ENCODE measurements around the gene TRABD2A. TPM values are rescaled to one million over a fixed set of nuclear protein-coding genes. Genes with fewer than 3 reads are reported as not detected.

TRABD2A gene
- total and polyA plus RNA-seq, 2 of the 13 experiments (the other 11 are each of a cell fraction or from before 2014, with no cell fraction given): 0.15 TPM; not detected in 1

- TF ChIP-seq ZNF33B (CRISPR knock-in tag; IDR thresholded peaks at IDR 0.05) (no peak), CEBPZ (IDR thresholded peaks at IDR 0.05; ENCODE audit: low read length) (no peak), GABPB1 (CRISPR knock-in tag; IDR thresholded peaks at IDR 0.05) (no peak), RAD51 (IDR thresholded peaks at IDR 0.05; ENCODE audit: borderline replicate concordance) (no peak), ZBTB33 (CRISPR knock-in tag; IDR thresholded peaks at IDR 0.05) (no peak), ETS1 (CRISPR knock-in tag; IDR thresholded peaks at IDR 0.05) (no peak), HMG20A (CRISPR knock-in tag; IDR thresholded peaks at IDR 0.05; ENCODE audit: borderline replicate concordance) (no peak), ZSCAN21 (CRISPR knock-in tag; IDR thresholded peaks at IDR 0.05; ENCODE audit: borderline replicate concordance) (no peak), ZNF766 (CRISPR knock-in tag; IDR thresholded peaks at IDR 0.05; ENCODE audit: borderline replicate concordance) (no peak)
These were observed 14.8 kb downstream of the TRABD2A start (continued) for GRCh38 chr2:84866122-84866521.
